GM18511 (cell line): ENCODE results near the gene KLHL5.

Experiments
- ATAC-seq: cut with Tn5 transposase; IDR thresholded peaks from one replicate; pipeline ENCODE4 v1.9.1; 2021; ENCODE audit warnings: mild to moderate bottlenecking, moderate library complexity; ENCODE audit not compliant: unreplicated experiment

The KLHL5 gene

DNA sequence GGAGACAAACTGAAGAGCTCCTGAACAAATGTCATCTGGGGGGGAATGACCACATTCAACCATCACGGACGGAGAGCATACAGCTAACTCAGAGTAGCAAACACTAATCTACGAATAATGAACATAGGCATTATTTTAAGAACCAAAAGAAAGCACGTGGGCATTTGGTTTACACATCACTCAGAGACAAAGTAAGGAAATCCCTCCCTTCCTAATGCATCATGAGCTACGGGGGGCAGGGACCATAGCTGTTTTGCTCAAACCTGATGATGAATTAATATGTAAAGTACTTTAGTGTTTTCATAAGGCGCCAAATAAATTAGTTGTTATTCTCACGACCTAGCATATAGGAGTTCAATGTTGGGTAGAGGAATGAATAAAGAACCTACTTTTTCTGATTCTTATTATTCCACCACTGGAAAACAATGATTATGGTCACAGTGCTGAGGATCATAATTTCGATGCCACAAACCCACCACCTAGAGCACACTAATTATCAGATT lies 18.1 kb upstream of the KLHL5 start:
- no peak for ATAC-seq

DNA sequence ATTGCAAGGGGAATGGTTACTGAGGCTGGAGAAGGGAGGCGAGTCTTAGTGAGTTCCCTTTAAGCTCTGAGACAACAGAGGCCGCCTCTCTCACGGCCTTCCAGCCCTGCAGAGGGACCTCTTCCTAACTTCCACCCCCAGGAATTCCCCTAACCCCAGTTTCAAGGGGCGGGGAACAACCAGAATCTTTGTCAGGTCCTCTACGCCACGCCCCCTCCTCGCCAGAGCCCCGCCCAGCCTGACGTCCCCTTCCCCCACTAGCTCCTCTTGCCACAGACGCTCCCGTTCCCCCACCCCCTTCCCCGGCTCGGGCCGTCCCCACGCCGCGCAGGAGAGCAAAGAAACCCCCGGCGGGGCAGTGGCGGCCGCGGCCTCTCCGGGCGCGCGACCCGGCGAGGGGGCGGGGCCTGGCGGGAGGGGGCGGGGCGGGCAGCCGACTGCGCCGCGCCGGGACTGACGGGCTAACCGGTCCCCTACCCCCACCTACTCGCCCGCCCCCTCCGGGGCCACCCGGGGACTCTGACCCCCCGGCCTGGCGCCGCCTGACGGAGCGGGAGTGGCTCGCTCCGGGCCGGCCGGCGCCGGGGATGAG lies 17.6 kb upstream of the KLHL5 start:
- peak; percentile 75 for ATAC-seq

DNA sequence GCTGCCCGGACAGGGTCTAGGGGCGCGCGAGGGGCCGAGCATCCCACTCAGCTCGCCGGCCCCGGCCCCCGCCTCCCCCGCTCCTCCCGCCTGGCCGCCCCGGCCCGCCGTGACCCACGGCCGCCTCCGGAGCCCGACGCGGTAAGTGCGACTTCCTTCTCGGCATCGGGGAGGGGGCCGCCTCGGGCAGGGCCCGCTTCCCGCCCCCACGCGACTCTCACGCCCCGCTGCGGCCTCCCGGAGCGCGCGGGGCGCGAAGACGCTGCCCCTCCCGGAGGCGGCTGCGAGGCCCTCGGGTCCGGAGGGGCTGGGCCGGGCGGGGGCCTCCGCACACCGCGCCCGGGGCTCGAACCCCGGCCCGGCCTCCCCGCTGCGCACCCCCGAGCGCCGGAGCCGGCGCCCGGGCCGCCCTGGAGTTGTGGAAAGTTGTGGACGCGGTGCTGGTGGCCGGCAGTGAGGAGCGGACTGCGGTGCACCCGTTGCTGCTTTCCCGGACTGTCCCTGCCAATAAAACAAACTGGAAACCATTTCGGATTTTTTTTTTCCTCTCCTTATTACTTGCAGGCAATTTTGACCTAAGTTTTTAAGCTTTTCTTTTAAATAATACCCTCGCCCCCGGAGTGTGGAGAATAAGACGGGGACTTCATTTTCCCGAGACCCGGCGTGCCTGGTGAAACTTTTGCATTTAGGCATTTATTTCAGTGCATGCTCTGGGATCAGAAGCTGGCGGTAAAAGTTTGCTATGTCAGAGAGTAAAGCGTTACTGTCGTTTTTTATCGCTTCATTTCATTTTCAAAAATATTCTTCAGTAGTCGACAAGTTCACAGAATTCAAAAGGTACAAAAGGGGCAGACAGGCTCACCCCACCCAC lies 16.8 kb upstream of the KLHL5 start:
- ATAC-seq = peak; percentile 47

DNA sequence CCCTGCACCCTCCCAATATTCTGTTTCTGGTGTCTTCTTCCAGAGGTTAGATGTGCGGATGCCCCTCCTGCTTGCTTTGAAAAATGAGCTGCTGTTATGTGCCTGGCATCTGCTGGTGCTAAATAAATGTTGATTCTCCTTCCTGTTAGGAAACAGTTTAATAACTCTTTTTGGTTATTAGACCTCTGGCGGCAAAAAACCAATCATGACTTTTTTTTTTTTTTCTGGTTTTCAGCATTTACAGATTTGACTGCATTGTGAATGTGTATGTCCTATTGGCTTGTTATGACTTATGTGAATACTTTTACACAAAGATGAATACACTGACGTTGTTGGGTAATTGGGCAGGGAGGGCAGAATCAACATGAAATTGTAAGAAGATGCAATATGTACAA lies 16.2 kb upstream of the KLHL5 start:
- no peak for ATAC-seq

DNA sequence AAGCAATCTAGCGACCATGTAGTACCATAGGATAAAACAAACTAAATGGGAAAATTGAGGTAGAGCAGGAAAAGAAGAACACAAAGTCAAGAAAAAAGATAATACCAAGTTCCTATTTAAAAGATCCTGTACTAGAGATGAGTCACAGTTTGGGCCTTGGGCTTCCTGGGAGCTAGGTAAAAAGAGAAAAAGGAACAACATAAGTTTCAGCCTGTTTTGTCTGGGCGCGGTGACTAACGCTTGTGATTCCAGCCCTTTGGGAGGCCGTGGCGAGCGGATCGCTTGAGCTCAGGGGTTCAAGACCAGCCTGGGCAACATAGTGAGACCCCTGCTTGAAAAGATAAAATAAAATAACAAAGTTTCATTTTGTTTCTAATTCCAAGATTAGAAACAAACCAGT lies 15.8 kb upstream of the KLHL5 start:
- no peak for ATAC-seq

DNA sequence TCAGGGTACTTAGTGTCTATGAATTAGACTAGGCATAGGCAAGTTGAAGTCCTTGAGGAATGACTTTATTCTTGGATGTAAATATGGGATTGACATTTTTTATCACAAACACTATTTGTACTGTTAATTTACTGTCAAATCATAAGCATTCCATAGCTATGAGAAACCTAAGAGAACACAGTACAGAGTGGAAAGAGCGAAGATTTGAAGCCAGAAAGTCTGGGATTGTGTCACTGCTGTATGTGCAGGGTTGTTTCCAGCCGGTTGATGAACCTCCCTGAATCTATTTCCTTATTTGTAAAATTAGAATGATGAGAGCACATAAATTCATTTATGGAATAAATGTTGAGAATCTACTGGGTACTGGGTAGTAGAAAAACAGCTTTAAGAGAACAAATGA lies 14.4 kb upstream of the KLHL5 start:
- ATAC-seq = no peak

DNA sequence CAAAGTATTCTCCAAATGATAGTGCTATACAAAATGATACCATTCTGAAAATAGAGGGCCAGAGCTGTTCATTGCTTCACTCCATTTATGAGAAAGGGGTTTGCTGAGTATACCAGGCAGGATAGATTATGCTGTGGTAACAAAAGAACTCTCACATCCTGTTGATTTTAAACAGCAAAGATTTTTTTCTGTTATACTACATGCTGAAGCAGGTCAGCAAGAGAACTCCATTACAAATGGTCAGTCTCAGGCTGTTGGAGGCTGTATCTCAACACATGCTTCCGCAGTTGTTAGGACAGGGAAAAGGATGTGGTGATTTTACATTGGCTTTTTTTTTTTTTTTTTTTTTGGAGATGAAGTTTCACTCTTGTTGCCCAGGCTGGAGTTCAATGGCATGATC lies 13.7 kb upstream of the KLHL5 start:
- no peak for ATAC-seq

DNA sequence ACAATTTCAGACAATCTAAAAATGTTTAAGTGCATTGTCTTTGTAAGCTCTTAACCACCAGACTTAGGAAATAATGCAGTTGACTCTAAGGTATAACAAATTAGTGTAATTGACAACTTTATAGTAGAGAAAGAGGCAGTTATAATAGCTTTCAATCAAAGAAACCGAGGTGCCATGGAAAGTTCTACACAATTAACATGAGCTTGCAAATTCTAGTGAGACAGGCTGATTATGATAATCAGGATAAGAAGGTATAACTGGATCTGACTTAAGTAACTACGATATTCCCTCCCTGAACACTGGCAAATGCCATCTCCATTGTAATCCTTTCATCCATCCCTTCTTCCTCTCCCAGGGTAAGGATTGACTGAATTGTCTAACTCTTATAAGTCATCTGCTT lies 11.4 kb upstream of the KLHL5 start:
- no peak for ATAC-seq

DNA sequence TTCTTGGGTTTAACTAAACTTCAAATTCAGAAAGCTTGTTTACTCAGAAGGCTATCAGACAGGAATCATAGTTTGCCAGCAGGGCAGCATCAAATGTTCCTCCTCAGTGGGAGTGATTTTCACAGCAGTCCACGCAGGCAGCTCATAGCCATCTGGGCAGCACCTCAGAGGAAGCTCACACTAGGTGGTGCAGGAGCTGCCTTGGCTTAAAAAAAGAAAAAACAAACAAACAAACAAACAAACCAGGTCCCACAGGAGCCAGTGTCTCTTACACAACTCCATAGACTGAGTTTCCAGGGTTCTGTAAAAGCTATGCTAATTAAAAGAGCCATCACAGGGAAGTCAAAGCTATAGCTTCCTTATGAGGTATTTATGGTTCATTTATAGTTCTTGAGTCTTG lies 10.5 kb upstream of the KLHL5 start:
- no peak for ATAC-seq

DNA sequence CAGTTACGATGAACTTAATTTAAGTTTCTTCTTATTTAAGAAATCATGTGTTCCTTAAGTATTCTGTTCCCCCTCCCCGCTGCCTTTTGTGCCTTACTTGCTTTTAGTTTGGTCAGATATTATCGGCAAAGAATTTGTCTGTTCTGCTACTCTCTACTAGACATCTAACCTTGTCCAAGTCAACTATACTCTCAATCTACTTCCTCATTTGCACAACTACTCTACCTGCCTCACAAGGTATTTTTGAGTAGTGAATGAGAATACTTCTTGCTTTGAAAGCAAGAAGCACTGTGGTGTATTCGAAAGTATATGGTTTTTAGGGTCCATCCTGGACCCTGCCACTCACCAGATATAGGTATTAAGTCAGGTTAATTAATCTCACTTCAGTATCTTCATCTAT lies 8.0 kb upstream of the KLHL5 start:
- ATAC-seq = no peak

DNA sequence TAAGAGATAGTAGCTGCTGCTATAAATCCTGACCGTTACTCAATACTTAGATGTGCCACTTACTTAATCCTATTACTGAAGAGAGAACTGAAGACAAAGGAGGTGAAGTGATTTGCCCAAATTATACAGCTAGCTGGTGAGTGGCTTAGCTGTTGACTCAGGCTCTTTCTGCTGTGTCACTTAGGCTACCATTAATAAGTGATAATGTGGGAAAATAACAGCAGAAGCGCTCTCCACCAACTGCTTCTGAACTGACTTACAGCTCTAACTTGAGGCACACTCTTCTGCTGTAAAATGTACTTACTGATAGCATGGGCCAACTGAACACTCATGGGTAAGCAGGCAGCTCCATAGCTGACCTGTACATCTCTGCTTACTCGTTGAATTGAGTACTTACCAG lies 7.5 kb upstream of the KLHL5 start:
- no peak for ATAC-seq

DNA sequence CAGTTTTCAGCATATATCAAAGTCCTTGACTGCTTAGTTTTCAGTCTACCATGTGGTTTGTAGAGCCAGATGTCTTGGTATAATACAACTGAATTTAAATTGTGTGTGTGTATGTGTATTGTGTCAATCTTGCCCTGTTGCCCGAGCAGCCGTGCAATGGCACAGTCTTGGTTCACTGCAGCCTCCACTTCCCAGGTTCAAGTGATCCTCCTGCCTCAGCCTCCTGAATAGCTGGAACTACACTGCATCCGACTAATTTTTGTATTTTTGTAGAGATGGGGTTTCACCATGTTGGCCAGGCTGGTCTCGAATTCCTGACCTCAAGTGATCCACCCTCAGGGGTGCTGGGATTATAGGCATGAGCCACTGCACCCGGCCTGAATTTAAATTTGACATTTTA lies 6.0 kb upstream of the KLHL5 start:
- no peak for ATAC-seq

DNA sequence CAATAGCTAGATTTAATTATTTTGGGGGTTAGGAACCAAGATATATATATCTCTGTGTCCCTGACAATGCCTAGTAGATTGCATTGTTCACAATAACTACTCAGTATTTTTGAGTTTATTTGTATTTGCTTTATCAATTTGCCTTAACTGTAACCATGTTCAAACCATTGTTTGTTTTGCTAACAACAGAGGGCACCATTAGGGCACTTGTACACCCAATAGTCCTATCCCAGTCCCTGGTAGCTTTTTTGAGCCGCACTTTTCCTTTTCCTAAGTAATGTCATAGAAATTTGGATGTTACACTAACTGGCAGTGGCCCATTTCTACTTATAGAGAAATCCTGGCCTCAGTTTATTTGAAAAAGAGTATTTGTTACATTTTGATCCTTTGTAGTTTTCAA lies 575 bp upstream of the KLHL5 start:
- no peak for ATAC-seq

DNA sequence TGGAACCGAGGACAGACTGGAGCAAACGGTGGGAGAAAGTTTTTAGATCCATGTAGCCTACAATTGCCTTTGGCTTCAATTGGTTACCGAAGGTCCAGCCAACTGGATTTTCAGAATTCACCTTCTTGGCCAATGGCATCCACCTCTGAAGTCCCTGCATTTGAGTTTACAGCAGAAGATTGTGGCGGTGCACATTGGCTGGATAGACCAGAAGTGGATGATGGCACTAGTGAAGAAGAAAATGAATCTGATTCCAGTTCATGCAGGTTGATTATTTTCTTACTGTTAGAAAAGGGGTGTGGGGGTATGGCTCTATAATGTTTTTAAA lies 702 bp downstream of the KLHL5 start:
- ATAC-seq = no peak

DNA sequence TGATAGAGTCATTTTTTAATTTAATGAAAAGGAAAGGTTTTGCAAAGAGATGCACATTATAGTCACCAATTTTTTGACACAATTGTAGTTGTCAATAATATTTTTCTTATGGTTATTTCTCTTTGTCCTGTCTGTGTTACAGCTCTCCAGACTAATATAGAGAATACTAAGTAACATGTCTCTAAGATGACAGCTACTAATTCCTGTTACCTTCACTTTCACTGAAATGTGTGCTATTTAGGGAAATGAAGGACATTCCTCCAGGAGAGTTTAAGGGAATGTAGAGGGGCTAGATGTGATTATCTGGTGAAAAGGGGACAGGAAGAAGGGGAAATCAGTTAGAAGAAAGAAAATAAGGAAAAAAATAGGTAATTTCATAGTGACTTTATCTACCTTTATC lies 1.4 kb downstream of the KLHL5 start:
- ATAC-seq = no peak

DNA sequence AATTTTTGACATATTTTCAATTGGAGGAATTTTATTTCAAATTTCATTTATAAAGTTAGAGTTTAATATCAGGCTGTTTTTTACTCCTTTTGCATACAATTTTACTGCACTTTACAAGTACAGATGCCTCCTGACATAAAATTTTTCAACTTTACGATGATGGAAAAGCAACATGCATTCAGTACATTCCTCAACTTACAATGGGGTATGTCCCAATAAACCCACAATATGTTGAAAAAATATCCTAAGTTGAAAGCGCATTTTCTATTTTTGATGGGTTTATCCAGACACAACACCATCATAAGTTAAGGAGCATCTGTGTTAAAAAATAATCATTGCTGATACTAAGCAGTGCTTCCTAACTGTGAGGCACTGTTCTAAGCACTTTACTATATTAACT lies 4.3 kb downstream of the KLHL5 start:
- ATAC-seq = no peak

DNA sequence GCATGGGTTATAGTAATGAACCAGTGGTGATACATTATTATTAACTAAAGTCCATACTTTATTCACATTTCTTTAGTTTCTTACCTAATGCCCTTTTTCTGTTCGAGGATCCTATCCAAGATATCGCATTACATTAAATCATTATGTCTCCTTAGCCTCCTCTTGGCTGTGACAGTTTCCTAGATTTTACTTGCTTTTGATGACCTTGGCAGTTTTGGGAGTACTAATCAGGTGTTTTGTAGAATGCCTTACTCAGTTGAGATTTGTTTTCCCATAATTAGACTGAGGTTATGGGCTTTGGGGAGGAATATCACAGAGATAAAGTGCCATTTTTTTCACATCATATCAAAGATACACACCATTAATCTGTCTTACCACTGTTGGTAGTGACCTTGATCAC lies 5.0 kb downstream of the KLHL5 start:
- no peak for ATAC-seq

DNA sequence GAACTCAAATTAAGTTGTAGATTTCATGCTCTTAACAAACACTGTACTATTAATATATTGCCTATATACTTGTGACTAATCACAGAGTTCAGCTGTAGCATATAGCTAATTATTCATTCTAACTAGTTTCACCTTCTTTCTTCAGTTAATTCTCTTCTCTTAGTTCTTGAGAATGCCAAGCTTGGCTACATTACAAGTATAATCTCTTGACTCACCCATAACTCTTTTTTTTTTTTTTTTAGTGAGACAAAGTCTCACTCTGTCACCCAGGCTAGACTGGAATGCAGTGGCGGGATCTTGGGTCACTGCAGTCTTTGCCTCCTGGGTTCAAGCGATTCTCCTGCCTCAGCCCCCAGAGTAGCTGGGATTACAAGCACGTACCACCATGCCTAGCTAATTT lies 5.4 kb downstream of the KLHL5 start:
- no peak for ATAC-seq

DNA sequence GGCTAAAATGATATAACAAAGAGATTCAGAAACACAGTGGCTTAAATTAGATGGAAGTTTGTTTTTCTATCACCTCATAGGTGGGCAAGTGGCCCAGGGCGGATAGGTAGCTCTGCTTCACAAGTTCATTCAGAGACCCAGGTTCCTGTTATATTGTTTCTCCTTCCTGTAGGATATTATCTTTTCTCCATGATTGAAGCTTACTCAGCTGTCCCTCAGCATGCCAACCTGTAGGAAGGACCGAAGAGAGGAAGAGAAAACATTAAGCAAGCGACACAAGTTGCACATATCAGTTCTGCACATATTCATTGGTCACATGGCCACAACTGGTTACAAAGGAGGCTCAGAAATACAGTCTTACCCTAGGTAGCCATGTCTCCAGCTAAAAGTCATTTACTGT lies 6.9 kb downstream of the KLHL5 start:
- no peak for ATAC-seq

DNA sequence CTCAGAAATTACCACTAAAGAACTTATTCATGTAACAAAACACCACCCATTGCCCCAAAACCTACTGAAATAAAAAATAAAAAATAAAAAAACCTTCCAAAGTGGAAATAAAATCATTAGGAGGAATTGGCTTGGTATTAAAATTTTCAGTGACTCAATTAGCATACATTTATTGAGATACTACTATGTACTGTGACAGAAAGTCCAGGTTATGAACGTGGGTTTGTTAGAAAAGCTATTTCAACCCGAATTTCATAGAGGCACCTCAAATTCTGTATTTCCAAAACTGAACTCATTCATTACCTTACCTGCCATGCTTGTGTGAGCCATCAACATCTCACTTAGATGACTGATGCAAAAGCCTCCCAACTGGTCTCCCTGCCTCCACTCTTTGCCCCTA lies 16.8 kb downstream of the KLHL5 start:
- ATAC-seq = no peak

DNA sequence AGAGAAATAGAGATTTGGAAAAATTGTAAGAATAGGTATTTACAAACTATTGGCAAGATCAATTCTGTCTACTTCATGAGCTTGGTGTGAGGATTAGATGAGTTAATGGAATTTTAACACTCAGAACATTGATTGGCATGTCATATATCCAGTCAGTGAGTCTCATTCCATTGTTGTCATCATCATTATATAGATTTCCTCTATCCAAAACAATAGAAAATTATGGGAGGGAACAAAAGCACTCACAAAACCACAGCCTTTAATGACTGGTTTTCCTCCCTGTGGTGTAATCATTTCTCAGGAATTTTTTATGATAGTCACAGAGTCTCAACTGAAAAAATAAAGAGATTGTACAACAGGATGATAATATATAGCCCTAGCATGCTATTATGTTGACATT lies 21.1 kb downstream of the KLHL5 start:
- no peak for ATAC-seq

DNA sequence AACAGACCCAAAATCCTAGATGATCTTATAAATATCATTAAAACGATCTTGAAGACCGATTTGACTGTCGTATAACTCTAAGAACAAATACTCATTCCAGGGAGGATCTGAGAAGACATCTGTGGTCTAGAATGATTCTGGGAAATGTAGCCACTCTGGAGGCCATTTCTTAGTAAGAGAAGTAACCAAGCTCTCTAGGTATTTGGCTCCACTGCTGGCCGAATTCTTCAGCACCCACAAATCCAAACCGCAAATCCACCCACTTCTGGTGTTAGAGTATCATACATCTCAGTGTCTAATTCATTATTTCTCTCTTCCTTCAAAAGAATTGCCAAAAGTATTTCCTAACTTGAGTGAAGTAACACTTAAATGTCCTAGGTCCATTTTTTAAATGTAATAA lies 23.9 kb downstream of the KLHL5 start:
- ATAC-seq = no peak

DNA sequence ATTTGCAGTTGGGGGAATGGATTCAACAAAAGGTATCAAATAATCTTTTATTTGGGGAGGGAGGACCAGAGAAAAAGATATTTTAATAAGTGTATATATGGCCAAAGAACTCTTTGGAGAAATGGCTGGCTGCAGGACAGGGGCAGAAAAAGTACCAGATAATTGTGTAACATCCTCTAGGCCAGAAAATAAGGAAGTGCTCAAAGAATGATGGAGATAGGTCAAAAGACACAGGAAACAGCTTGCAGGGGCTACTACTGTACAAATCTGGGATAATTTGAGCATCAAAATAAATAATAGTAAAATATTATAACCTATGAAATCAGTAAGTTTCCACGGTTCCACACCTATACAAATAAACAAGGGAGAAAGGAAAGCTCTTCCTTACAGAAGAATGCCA lies 34.8 kb downstream of the KLHL5 start:
- no peak for ATAC-seq
